ENCODE measurements around the gene PDE4B.

PDE4B gene

GRCh38 chr1:66239834-66240233 lies 447.1 kb downstream of the PDE4B start:
- H3K4me3 ChIP-seq (replicated peaks; ENCODE audit: low read depth, low read length) = no peak overlapping the region
- DNase-seq (ENCODE audit: low read depth) = no peak
- TF ChIP-seq CTCF (IDR thresholded peaks at IDR 0.05; ENCODE audit: low read length, missing control alignments) = no peak

GRCh38 chr1:66240491-66241484 lies 448.1 kb downstream of the PDE4B start:
- no peak for DNase-seq (ENCODE audit: low read depth)
- no peak for TF ChIP-seq CTCF (IDR thresholded peaks at IDR 0.05; ENCODE audit: low read length, missing control alignments)
- H3K4me3 ChIP-seq (replicated peaks; ENCODE audit: low read depth, low read length) = no peak overlapping the region

- no peak overlapping the region for H3K4me3 ChIP-seq (replicated peaks; ENCODE audit: low read depth, low read length)
- DNase-seq (ENCODE audit: low read depth) = peak; percentile 94
- TF ChIP-seq CTCF (IDR thresholded peaks at IDR 0.05; ENCODE audit: low read length, missing control alignments) = no peak
Measured at GRCh38 chr1:66242646-66243547, 450.2 kb downstream of the PDE4B start.

GRCh38 chr1:66243548-66244130 lies 450.9 kb downstream of the PDE4B start:
- H3K4me3 ChIP-seq (replicated peaks; ENCODE audit: low read depth, low read length) = no peak overlapping the region
- DNase-seq (ENCODE audit: low read depth) = no peak
- TF ChIP-seq CTCF (IDR thresholded peaks at IDR 0.05; ENCODE audit: low read length, missing control alignments) = no peak

- no peak for TF ChIP-seq CTCF (IDR thresholded peaks at IDR 0.05; ENCODE audit: low read length, missing control alignments)
- no peak overlapping the region for H3K4me3 ChIP-seq (replicated peaks; ENCODE audit: low read depth, low read length)
- DNase-seq (ENCODE audit: low read depth) = no peak
Measured at GRCh38 chr1:66244429-66244828, 451.7 kb downstream of the PDE4B start.

GRCh38 chr1:66245691-66246090 lies 453.0 kb downstream of the PDE4B start:
- TF ChIP-seq CTCF (IDR thresholded peaks at IDR 0.05; ENCODE audit: low read length, missing control alignments) = no peak
- no peak overlapping the region for H3K4me3 ChIP-seq (replicated peaks; ENCODE audit: low read depth, low read length)
- no peak for DNase-seq (ENCODE audit: low read depth)

Data from fibroblast of pulmonary artery (primary cell).